GM10248 (cell line): ENCODE data around the gene LDB2.

Experiments
- CTCF ChIA-PET: fragments of 300-600 bp; sonication (Branson Sonifier 250); formaldehyde crosslinking; extraction: SDS; loops from one replicate; lab custom pipeline; 2021; ENCODE audit warnings: antibody characterized with exemption; lab: Yijun Ruan, JAX
- POLR2A ChIA-PET: fragments of 350-650 bp; sonication (Branson Sonifier 250); formaldehyde crosslinking; extraction: SDS; loops from one replicate; lab custom pipeline; 2020; ENCODE audit warnings: antibody characterized with exemption; lab: Yijun Ruan, JAX
- DNase-seq: peaks from one replicate; pipeline ENCODE4 v3.0.0; 2012; ENCODE audit errors: extremely low spot score
- TF ChIP-seq, protein P1 (sequence below): IDR thresholded peaks from 2 replicates; pipeline ENCODE4 v1.5.1; 2012; ENCODE audit warnings: mild to moderate bottlenecking, low read depth; ENCODE audit errors: extremely low read depth, missing control alignments, control extremely low read depth

Gene LDB2

DNA sequence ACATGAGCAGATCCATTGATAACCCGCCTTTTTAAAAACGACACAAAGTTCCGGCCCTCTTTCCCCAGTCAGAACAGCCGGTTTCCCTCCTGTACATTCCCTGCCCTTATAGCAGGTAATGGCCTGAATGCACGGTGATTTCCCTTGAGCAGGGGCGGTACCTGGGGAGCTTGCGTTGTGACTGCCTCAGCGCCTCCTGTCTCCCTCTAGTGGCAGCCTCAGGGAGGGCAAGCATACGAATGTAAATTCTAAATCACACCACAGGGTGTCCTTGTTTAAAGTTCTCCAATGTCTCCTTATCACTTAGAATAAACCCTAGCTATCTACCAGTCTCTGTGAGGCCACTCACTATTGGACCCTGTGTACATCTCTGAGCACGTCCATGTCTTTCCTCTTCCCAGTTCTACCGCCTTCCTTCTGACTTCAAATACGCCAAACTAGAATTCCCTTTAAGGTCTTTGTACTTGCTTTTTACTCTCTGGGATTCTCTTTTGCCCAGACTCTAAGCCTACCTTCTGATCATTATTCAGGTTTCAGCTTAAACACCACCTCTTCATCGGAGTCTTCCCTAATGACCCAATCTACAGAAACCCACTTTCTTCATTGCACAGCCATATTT lies 18.4 kb upstream of the LDB2 start:
- POLR2A ChIA-PET = no interaction called here
- TF ChIP-seq, protein P1, sequence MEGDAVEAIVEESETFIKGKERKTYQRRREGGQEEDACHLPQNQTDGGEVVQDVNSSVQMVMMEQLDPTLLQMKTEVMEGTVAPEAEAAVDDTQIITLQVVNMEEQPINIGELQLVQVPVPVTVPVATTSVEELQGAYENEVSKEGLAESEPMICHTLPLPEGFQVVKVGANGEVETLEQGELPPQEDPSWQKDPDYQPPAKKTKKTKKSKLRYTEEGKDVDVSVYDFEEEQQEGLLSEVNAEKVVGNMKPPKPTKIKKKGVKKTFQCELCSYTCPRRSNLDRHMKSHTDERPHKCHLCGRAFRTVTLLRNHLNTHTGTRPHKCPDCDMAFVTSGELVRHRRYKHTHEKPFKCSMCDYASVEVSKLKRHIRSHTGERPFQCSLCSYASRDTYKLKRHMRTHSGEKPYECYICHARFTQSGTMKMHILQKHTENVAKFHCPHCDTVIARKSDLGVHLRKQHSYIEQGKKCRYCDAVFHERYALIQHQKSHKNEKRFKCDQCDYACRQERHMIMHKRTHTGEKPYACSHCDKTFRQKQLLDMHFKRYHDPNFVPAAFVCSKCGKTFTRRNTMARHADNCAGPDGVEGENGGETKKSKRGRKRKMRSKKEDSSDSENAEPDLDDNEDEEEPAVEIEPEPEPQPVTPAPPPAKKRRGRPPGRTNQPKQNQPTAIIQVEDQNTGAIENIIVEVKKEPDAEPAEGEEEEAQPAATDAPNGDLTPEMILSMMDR = peak; percentile 78
- DNase-seq = peak; percentile 67
- CTCF ChIA-PET = interaction anchor here (0.7 to 2.2 kb wide), 15 partner anchors 9 to 409 kb away, joined by 3 to 16 read pairs (median 5); no protein-coding TSS in a partner anchor

DNA sequence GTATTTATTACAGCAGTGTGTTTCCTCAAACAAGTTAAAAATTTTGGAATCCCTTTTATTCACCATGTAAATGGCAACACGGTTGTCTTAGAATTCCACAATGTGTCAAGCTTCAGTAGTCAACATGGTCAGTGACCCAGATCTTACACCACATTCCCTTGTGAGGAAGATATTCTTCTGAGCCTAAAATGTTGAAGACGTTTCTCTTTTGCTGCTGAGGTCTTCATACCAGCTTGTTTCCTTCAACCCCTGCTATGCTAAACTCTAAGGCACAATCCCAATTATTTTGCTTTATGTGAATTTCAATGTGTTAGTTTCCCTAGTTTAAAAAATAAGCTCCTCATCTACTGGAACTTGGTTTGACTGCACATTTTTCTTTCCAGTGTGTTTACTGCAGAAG lies 17.6 kb upstream of the LDB2 start:
- POLR2A ChIA-PET = no interaction called here
- TF ChIP-seq, protein P1 = no peak
- CTCF ChIA-PET = interaction anchor here (0.7 to 2.2 kb wide), 14 partner anchors 10 to 410 kb away, joined by 3 to 16 read pairs (median 5); no protein-coding TSS in a partner anchor
- DNase-seq = no peak

DNA sequence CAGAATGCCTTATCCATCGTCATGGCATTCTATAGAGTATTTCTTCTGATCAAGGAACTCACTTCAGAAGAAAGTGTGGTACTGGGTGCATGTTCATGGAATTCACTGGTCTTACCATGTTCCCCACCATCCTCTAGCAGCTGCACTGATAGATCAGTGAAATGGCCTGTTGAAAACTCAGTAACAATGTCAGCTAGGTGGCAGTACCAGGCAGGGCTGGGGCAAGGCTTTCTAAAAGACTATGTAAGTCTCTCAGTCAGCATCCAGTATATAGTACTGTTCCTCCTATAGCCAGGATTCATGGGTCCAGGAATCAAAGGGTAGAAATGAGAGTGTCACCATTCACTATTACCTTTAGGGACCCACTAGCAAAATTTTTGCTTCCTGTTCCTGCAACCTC lies 15.8 kb upstream of the LDB2 start:
- POLR2A ChIA-PET = no interaction called here
- CTCF ChIA-PET = interaction anchor here (1.6 kb wide), 1 partner anchor 533 kb away, joined by 3 read pairs; no protein-coding TSS in a partner anchor
- TF ChIP-seq, protein P1 = no peak
- no peak for DNase-seq

DNA sequence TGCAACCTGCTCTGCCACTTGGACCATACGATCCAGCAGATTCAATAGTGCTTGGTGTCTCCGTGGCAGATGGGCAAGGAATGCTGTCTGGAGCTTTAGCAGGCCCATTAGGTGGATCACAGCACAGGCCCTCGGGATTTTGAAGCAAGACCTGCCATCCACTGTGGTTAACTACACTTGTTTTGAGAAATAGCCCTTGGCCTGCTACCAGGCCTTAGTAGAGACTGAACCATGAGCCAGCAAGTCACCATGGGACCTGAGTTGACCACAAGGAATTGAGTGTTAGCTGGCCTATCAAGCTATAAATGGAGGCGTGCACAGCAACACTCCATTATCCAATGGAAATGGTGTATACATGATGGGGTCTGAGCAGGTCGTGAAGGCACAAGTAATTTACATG lies 14.5 kb upstream of the LDB2 start:
- ChIA-PET POLR2A (no interaction called here), CTCF (no interaction called here)
- no peak for DNase-seq
- TF ChIP-seq, protein P1 = no peak

DNA sequence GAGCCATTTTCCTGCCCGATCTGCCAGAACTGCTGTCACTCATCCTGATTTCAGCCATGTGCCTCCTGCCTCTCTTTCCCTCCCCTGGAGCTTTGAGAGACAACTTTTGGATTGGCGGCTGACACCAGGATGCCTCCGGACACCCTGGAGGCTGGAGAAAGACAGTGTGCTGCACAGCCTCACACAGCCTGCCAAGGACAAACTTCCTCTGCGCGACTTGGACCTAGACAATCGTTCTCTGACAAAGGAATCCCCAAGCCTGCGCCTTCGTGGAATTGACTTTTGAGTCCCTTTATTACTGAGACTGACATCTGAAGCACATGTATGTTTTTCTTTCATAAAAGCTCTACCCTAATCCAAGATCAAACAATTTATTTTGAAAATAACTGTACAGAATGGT lies 10.8 kb upstream of the LDB2 start:
- ChIA-PET POLR2A (no interaction called here), CTCF (interaction anchor here (1.2 kb wide), 1 partner anchor 9 kb away, joined by 3 read pairs; no protein-coding TSS in a partner anchor)
- no peak for DNase-seq
- TF ChIP-seq, protein P1 = no peak

DNA sequence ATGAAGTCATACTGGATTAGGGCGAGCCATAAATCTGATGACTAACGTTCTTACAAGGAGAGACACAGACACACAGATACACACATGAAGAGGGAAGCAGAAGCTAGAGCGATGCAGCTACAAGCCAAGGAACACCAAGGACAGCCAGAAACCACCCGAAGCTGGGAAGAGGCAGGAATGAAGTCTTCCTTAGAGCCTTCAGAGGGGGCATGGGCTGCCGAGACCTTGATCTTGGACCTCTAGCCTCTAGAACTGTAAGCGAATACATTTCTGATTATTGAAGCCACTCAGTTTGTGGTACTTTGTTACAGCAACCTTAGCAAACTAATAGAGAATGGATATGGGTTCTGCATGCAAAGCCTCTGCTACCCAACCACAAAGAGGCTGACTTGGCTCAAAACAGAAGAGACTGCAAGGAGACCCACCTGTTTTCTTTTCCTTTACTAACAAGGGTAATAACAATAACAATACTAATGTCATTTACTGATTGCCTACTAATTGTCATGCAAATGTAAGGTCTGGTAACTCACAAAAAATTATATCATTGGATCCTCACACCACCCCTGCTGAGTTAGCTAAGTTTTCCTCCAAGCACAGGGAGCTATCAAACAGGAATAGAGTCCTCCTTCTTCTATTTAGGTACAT lies 10.1 kb upstream of the LDB2 start:
- CTCF ChIA-PET = no interaction called here
- POLR2A ChIA-PET = no interaction called here
- no peak for DNase-seq
- TF ChIP-seq, protein P1 = no peak
